IPS DF 6.9 (cell line): Measurements from ENCODE around the gene EIF4G2.

Source experiments
- DNase-seq: peaks from one replicate; pipeline ENCODE4 v3.0.0-alpha.2; 2013; ENCODE audit warnings: low read depth, low spot score
- H3K27ac ChIP-seq: one replicate; pipeline ENCODE4 v1.5.1; 2013; ENCODE audit warnings: low read length, control low read depth
- H3K27me3 ChIP-seq: 2 replicates; pipeline ENCODE4 v1.6.1; 2013; ENCODE audit warnings: mild to moderate bottlenecking, low read length; ENCODE audit not compliant: control insufficient read depth, insufficient read depth
- H3K36me3 ChIP-seq: 2 replicates; pipeline ENCODE4 v1.6.1; 2013; ENCODE audit warnings: low read length; ENCODE audit not compliant: control insufficient read depth, insufficient read depth
- H3K4me1 ChIP-seq: 2 replicates; pipeline ENCODE4 v1.6.1; 2013; ENCODE audit warnings: low read length; ENCODE audit not compliant: control insufficient read depth, insufficient read depth
- H3K4me3 ChIP-seq: 2 replicates; pipeline ENCODE4 v1.5.1; 2013; ENCODE audit warnings: mild to moderate bottlenecking, low read length
- H3K9me3 ChIP-seq: 2 replicates; pipeline ENCODE4 v1.6.1; 2013; ENCODE audit warnings: low read length, inconsistent platforms; ENCODE audit not compliant: control insufficient read depth, insufficient read depth
- WGBS: extraction: QIAGEN DNeasy Blood & Tissue Kit; methylation state at CpG from one replicate; pipeline ENCODE4 v1.1.7; 2013; ENCODE audit warnings: mixed read lengths, missing lambda C conversion rate; ENCODE audit not compliant: insufficient read length, insufficient coverage; 5-methylcytosine and 5-hydroxymethylcytosine counted together

The EIF4G2 gene

DNA sequence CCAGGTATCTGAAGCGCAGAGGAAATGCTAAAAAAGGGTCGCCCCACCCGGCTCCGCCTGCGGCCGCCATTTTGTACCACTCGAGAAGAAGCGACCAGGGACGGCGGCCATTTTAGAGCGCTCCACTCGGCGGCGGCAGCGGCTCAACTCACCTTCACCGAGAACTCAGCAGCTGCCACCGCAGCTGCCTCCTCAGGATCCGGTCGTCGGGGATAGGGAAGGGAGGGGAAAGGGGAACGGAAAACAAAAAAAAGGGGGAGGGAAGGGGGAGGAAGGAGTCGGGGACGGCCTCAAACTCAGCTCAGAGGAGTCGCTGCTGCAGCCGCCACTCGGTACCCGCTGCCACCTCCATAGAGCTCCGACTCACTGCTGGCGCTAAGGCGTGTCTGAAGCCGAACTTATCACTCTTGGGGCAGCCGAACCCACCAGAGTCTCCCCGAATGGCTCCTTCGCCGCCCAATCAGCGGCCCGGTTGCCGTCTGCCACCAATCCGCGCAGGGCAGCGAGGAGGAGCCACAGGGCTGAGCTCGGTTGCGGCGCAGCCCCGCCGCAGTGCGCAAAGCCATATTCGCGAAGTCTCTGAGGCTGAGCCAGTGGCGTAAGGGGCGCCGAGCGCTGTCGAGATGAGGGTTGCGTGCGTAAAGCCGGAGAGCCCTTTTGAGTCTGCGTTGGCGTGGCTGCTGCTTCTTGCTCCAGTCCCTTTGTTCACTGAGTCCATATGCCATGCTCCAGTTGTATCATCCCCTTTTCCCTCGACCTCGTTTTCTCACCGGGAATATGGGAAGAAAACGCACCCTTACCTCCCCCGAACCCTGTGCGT, at the start of gene EIF4G2:
Gene EIF4G2 (minus strand): TSS at position 374 of the 820 bp plus-strand sequence.
- DNase-seq = peak; percentile 96
- Histone ChIP-seq H3K4me3 (peak within 1 kb of the TSS; percentile 99), H3K36me3 (peaks cover 21% of the 10 kb centered on the region; the same call in 1 of the 2 replicates), H3K4me1 (no peaks in the 10 kb centered on the region), H3K27me3 (no peaks in the 10 kb centered on the region), H3K9me3 (no peaks in the 10 kb centered on the region), H3K27ac (no peak within 1 kb of the TSS)
- WGBS = no CpG with 5 or more reads among the region's 65 CpGs

DNA sequence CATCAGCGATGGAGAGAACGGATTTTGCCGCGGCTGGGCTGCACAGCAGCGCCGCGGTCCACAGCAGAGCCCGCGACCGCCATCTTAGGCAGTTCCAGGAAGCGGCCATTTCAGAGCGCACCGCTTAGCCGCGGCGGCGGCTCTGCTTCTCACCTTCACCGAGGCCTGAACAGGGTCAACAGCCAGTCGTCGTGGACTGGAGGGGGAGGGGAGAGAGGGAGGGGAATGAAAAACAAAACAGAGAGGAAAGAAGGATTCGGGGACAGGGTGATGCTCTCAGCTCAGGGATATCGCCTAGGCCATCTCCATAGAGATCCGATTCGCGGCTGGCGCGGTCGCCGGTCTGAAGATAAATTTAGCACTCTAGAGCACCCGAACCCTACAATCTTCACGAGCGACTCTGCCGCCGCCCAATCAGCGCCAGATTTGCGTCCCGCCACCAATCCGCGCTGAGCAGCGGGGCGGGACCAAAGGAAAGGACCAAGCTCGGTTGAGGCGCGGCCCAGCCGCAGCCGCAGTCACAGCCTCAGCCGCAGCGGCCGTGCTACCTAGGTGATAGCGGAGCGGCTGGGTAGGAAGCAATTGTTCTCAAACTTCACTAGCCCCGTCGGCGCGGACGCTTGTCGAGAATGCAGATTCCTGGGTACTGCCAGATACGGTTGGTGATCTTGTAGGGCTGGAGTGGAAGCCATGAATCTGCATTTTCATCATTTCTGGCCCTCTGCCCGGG, 49.1 kb upstream of the EIF4G2 start, which contains the start of gene ZBED5:
Gene ZBED5 (minus strand): TSS at position 345 of the 730 bp plus-strand sequence. CDS start 3,108 bp downstream, outside the sequence.
- H3K27ac ChIP-seq = no peak within 1 kb of the TSS
- H3K36me3 ChIP-seq = no peaks in the 10 kb centered on the region; the same call in 1 of the 2 replicates
- H3K27me3 ChIP-seq = no peaks in the 10 kb centered on the region
- H3K4me1 ChIP-seq = no peaks in the 10 kb centered on the region
- DNase-seq = peak; percentile 93
- peak within 1 kb of the TSS; percentile 74 for H3K4me3 ChIP-seq
- no CpG with 5 or more reads among the region's 59 CpGs for WGBS
- H3K9me3 ChIP-seq = no peaks in the 10 kb centered on the region

DNA sequence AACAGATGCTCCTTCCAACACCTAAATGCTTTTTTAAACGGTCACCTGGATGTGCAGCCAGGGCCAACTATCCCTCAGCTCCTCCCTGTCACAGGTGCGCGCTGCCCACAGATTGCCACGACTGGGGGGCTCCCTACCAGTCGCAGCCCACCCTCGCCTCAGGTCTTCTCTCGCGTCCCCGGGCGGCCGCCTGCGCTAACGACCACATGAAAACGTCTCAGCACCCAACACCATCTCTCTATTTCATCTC, 48.7 kb upstream of the EIF4G2 start:
- H3K27ac ChIP-seq = no peak overlapping the region
- WGBS = no CpG with 5 or more reads among the region's 14 CpGs
- H3K36me3 ChIP-seq = no peaks in the 10 kb centered on the region; the same call in 1 of the 2 replicates
- no peak for DNase-seq
- no peaks in the 10 kb centered on the region for H3K4me1 ChIP-seq
- no peaks in the 10 kb centered on the region for H3K27me3 ChIP-seq
- H3K9me3 ChIP-seq = no peaks in the 10 kb centered on the region
- H3K4me3 ChIP-seq = peak overlapping the region; percentile 74

DNA sequence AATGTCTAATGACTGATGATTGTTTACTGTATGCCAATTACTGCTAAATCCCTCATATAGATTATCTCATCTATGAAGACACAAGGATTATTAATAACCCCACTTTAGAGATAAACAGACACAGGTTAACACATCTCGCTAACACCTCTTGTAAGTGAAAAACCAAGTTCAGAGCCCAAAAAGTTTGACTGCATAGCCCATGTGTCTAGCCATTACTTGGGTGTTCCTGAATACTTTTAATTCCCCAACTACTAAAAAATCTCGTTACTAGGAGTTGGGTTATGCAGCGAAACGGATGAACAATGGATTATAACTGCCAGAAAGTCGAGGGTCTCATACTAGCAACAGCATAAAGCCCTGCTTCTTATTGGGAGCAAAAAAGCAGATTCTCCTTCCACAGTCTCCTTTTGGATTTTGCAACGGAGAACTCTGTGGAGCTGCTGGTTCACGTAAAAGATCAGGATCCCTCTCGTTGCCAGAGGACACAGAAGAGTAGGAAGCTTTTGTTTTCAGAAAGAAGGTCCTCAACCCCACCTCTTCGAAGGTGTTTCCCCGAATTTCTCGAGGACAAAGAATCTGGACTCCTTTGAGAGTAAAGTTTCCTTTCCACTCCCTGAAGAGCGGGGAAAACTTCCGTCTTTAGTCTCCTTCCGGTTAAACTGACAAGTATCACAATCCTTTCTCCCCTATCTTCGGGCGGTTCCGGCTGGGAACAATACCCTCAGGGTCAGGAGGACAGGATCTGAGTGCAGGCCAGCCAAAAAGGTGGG, 48.1 kb upstream of the EIF4G2 start:
- Histone ChIP-seq H3K4me3 (peak overlapping the region; percentile 74), H3K36me3 (no peaks in the 10 kb centered on the region; the same call in 1 of the 2 replicates)
- no peak for DNase-seq

DNA sequence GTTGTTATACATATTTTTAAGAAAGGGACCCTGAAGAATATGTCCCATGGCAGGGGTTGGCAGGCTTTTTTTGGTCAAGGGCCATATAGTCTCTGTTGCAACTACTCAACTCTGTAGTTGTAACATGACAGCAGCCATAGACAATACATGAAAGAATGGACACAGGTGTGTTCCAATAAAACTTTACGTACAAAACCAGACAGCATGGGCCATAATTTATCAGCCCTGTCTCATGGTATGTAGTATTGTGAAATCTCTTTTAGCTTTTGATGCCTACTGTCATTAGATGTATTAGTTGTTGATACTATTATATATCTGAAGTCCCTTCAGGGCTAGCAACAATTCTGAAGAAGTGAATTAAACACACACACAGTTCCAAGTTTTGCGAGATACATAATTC, 46.6 kb upstream of the EIF4G2 start:
- Histone ChIP-seq H3K4me3 (no peak overlapping the region), H3K4me1 (no peaks in the 10 kb centered on the region), H3K27ac (no peak overlapping the region), H3K36me3 (no peaks in the 10 kb centered on the region; the same call in 1 of the 2 replicates), H3K27me3 (no peaks in the 10 kb centered on the region), H3K9me3 (no peaks in the 10 kb centered on the region)
- no CpG with 5 or more reads among the region's 2 CpGs for WGBS
- DNase-seq = no peak

More for the DNA sequence above, 48.1 kb upstream of the EIF4G2 start:
- no peaks in the 10 kb centered on the region for H3K27me3 ChIP-seq
- WGBS = no CpG with 5 or more reads among the region's 17 CpGs
- H3K4me1 ChIP-seq = no peaks in the 10 kb centered on the region
- no peaks in the 10 kb centered on the region for H3K9me3 ChIP-seq
- H3K27ac ChIP-seq = no peak overlapping the region

DNA sequence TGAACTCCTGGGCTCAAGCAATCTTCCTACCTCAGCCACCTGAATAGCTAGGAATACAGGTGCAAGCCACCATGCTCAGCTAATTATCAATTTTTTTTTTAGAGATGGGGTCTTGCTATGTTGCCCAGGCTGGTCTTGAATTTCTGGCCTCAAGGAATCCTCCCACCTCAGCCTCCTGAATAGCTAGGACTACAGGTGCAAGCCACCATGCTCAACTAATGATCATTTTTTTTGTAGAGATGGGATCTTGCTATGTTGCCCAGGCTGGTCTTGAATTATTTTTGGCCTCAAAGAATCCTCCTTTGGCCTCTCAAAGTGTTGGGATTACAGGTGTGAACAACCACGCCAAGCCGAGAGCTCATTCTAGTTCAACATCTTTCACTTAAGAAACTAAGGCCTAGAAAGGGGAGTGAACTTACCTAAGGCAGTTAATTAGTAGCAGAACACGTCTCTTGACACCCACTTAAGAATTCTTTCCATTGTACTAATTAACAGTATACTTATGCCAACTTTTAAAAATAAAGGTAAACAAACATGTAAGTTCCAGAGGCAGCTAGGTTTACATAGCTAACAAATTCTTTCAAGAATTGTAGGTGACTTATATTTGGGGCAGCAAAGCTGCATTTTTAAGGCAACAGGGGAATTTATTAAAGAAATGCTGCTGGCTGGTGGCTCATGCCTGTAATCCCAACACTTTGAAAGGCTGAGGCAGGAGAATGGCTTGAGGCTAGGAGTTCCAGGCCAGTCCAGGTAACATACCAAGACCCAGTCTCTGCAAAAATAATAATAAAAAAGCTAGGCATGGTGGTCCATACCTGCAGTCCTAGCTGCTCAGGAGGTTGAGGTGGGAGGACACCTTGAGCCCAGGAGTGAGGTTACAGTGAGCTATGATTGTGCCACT, 39.5 kb upstream of the EIF4G2 start:
- H3K36me3 ChIP-seq = no peaks in the 10 kb centered on the region
- WGBS = no CpG with 5 or more reads among the region's 3 CpGs
- no peaks in the 10 kb centered on the region; the same call in 1 of the 2 replicates for H3K27me3 ChIP-seq
- H3K27ac ChIP-seq = no peak overlapping the region
- H3K9me3 ChIP-seq = no peaks in the 10 kb centered on the region
- no peak overlapping the region for H3K4me3 ChIP-seq
- DNase-seq = no peak
- no peaks in the 10 kb centered on the region for H3K4me1 ChIP-seq

DNA sequence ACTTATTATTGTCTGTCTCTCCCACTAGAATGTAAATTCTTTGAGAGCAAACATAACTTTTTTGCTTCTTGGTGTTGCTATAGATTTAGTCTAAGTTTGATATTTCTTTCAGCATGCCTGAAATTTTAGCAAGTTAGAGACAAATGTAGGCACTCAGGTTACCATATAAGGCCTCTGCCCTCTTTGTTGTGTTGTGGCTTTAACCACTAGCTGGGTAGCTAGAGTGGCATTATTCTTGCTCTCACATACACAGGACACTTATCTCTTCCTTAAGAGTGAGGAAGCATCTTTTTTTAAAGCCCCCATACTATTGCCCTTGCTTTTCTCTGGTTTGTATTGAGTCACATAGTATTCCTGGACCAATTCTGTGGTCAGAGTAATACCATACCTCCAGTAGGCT, 37.9 kb upstream of the EIF4G2 start:
- H3K36me3 ChIP-seq = no peaks in the 10 kb centered on the region
- no peaks in the 10 kb centered on the region for H3K4me1 ChIP-seq
- no peak for DNase-seq
- no peaks in the 10 kb centered on the region for H3K9me3 ChIP-seq
- H3K27ac ChIP-seq = no peak overlapping the region
- no peak overlapping the region for H3K4me3 ChIP-seq
- H3K27me3 ChIP-seq = no peaks in the 10 kb centered on the region; the same call in 1 of the 2 replicates

DNA sequence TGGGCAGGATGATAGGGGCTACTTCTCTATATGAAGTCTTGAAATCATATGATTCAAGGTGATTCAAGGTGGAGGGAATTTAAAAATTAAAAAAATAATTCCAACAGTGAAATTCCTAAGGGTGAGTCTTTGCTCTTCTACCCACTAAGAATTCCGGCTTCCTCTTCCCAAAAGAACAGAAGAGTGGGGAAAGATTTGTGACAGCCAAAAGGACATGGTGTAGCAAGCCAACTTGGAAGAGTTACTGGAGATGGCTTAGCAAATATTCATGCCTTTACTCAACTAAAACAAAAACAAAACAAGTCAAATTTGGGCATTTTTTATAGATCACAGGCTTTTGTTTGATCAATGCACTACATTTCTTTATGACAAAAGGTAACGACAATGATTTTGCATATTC, 36.9 kb upstream of the EIF4G2 start:
- Histone ChIP-seq H3K4me1 (no peaks in the 10 kb centered on the region), H3K36me3 (no peaks in the 10 kb centered on the region), H3K9me3 (no peaks in the 10 kb centered on the region), H3K27me3 (no peaks in the 10 kb centered on the region; the same call in 1 of the 2 replicates), H3K27ac (no peak overlapping the region), H3K4me3 (no peak overlapping the region)
- no CpG with 5 or more reads among the region's 2 CpGs for WGBS
- no peak for DNase-seq

DNA sequence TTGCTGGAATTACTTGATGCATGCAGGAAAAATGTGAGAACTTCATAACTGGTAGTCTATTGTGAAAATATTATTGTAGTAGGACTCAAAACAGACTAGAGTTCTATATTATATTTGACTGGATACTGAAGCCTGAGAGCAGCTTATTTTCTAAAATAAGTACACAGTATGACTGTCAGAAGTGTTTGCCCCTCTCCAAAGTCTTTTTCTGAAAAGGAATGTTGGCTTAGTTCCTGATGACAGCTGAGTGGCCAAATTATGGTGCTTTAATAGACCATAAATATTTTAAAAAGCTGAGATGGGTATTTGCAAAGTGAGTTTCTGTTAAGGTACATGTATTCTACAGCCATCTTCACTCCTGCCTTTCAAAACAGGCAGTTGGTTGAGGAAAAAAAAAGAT, 36.1 kb upstream of the EIF4G2 start:
- H3K4me3 ChIP-seq = no peak overlapping the region
- no peaks in the 10 kb centered on the region for H3K36me3 ChIP-seq
- no peaks in the 10 kb centered on the region for H3K4me1 ChIP-seq
- no peak overlapping the region for H3K27ac ChIP-seq
- DNase-seq = no peak
- no peaks in the 10 kb centered on the region; the same call in 1 of the 2 replicates for H3K27me3 ChIP-seq
- H3K9me3 ChIP-seq = no peaks in the 10 kb centered on the region

DNA sequence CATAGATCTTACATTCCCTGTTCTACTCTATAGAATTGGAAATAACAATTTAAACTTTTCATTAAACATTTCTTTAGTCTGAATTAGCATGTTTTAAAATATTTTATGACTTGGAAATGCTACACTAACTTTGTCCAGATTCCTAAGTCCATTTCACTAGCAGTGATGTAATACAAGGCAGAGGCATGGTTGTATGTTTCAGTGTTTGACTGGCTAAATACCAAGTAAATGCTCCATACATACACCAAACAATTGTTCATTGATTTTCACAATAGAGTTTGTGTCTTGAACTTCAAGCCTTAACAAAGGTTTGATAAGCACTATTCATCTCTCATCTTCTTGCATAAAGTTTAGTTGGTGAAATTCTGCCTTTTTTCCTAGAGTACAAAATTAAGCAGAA, 35.6 kb upstream of the EIF4G2 start:
- DNase-seq = no peak
- Histone ChIP-seq H3K27ac (no peak overlapping the region), H3K4me3 (no peak overlapping the region), H3K9me3 (no peaks in the 10 kb centered on the region), H3K27me3 (no peaks in the 10 kb centered on the region), H3K4me1 (no peaks in the 10 kb centered on the region), H3K36me3 (no peaks in the 10 kb centered on the region)
